ENCODE results near the gene PAGE1. TPM values are rescaled to one million over a fixed set of nuclear protein-coding genes. Genes with fewer than 3 reads are reported as not detected.

The PAGE1 gene
- total RNA-seq, 1 donor from 2014 or later = not detected

Other genes starting within 250 kb of the PAGE1 start
- gene GAGE12C, start 163.8 kb downstream of the PAGE1 start, total RNA-seq = not detected in 2 replicates
- gene GAGE12D, start 154.3 kb downstream of the PAGE1 start, total RNA-seq = not detected in 2 replicates
- not detected in 2 replicates for gene GAGE12E, start 144.7 kb downstream of the PAGE1 start, total RNA-seq
- not detected in 2 replicates for gene GAGE12F, start 135.1 kb downstream of the PAGE1 start, total RNA-seq
- gene GAGE12G, start 125.6 kb downstream of the PAGE1 start, total RNA-seq = not detected in 2 replicates
- not detected in 2 replicates for gene GAGE12H, start 116.0 kb downstream of the PAGE1 start, total RNA-seq
- gene GAGE2A, start 106.5 kb downstream of the PAGE1 start, total RNA-seq = not detected in 2 replicates
- not detected in 2 replicates for gene GAGE1, start 97.0 kb downstream of the PAGE1 start, total RNA-seq
- not detected in 2 replicates for gene PAGE4, start 133.3 kb upstream of the PAGE1 start, total RNA-seq
- 1.9 and 4.6 TPM in 2 replicates for gene USP27X, start 183.5 kb upstream of the PAGE1 start, total RNA-seq
- gene CLCN5, start 226.6 kb upstream of the PAGE1 start, total RNA-seq = 6.3 and 13.7 TPM in 2 replicates